Hematopoietic multipotent progenitor cell treated with erythropoietin and hydrocortisone succinate and interleukin-3 and kit ligand, for 6 days (in vitro differentiated cells): ENCODE measurements around the gene MLX.
"Not testable (repeated sequence)": the region's sequence is repeated elsewhere in the genome, so short reads cannot be mapped to it uniquely, and the experiment has no call there.

Experiments used
- DNase-seq: peaks from one replicate; pipeline ENCODE4 v3.0.0-alpha.2; 2015

The MLX gene

GRCh38 chr17:42536372-42537155 is 30.3 kb upstream of the MLX start:
- peak; percentile 89 for DNase-seq

- DNase-seq = no peak
Observed at GRCh38 chr17:42537156-42537805, 29.6 kb upstream of the MLX start.

- no peak for DNase-seq
Observed at GRCh38 chr17:42537826-42538451, 29.0 kb upstream of the MLX start.

GRCh38 chr17:42538482-42538881 is 28.4 kb upstream of the MLX start:
- no peak for DNase-seq

- DNase-seq = not testable (repeated sequence)
Observed at GRCh38 chr17:42540558-42540957, 26.3 kb upstream of the MLX start.

- no peak for DNase-seq
Observed at GRCh38 chr17:42541041-42541833, 25.7 kb upstream of the MLX start.

GRCh38 chr17:42543190-42544079 is 23.5 kb upstream of the MLX start:
- DNase-seq = no peak

- no peak for DNase-seq
Observed at GRCh38 chr17:42544874-42545283, 22.0 kb upstream of the MLX start.

GRCh38 chr17:42545755-42546505 is 21.0 kb upstream of the MLX start:
- DNase-seq = not testable (repeated sequence)

- no peak for DNase-seq
Observed at GRCh38 chr17:42547001-42547461, 19.9 kb upstream of the MLX start.

- no peak for DNase-seq
Observed at GRCh38 chr17:42547698-42548069, 19.2 kb upstream of the MLX start.

GRCh38 chr17:42548070-42548837 is 18.6 kb upstream of the MLX start:
- DNase-seq = peak; percentile 77

- DNase-seq = no peak
Observed at GRCh38 chr17:42548993-42549755, 17.7 kb upstream of the MLX start.

- DNase-seq = not testable (repeated sequence)
Observed at GRCh38 chr17:42552736-42553135, 14.2 kb upstream of the MLX start, which contains the start of gene HSD17B1. Gene HSD17B1 (plus strand): TSS chr17:42552923. CDS start chr17:42552934, 11 bp downstream.

- no peak for DNase-seq
Observed at GRCh38 chr17:42553161-42553818, 13.6 kb upstream of the MLX start.

- DNase-seq = no peak
Observed at GRCh38 chr17:42553866-42554249, 13.0 kb upstream of the MLX start.

GRCh38 chr17:42554250-42555121 is 12.4 kb upstream of the MLX start:
- DNase-seq = peak; percentile 89

GRCh38 chr17:42555122-42555622 is 11.7 kb upstream of the MLX start:
- no peak for DNase-seq
